Measurements from ENCODE around the gene NR5A1.

The NR5A1 gene

GRCh38 chr9:124444166-124444565 is 63.0 kb downstream of the NR5A1 start:
- in situ Hi-C loops (cut with MboI; ENCODE audit: low sequenced_read_pairs) = no loop called here

GRCh38 chr9:124443625-124444024 is 63.6 kb downstream of the NR5A1 start:
- in situ Hi-C loops (cut with MboI; ENCODE audit: low sequenced_read_pairs) = no loop called here

DNA sequence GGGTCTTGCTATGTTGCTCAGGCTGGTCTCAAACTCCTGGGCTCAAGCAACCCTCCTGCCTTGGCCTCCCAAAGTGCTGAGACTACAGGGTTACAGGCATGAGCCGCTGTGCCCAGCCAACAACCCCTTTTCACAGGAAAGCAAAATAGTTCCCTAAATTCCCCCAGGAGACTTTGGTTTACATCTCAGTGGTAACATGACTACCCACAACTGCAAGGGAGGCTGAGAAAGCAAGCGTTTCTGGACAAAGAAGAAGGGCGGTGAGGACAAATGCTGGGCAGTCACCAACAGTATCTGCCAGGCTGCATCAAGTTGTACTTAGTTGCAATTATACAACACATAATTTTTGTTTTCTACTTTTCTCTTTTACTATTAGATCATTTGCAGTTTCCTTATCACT is 64.4 kb downstream of the NR5A1 start:
- in situ Hi-C loops (cut with MboI; ENCODE audit: low sequenced_read_pairs) = no loop called here

DNA sequence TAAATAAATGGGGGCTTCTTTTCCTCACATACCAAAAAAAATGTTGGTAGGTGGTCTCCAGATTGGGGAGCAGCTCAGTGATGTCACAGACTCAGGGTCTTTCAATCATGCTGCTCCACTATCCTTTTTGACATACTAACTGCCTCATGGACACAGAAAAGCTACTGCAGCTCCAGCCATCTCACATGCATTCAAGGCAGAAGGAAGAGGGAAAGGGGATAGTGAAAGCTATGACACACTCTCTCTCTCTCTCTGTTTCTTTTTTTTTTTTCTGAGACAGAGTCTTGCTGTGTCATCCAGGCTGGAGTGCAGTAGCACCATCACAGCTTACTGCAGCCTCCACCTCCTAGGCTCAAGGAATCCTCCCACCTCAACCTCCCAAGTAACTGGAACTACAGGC is 64.8 kb downstream of the NR5A1 start:
- in situ Hi-C loops (cut with MboI; ENCODE audit: low sequenced_read_pairs) = no loop called here

GRCh38 chr9:124441291-124441690 is 65.9 kb downstream of the NR5A1 start:
- in situ Hi-C loops (cut with MboI; ENCODE audit: low sequenced_read_pairs) = no loop called here

GRCh38 chr9:124440786-124441185 is 66.4 kb downstream of the NR5A1 start:
- in situ Hi-C loops (cut with MboI; ENCODE audit: low sequenced_read_pairs) = no loop called here

GRCh38 chr9:124439686-124440243 is 67.4 kb downstream of the NR5A1 start:
- in situ Hi-C loops (cut with MboI; ENCODE audit: low sequenced_read_pairs) = no loop called here

GRCh38 chr9:124439086-124439485 is 68.1 kb downstream of the NR5A1 start:
- in situ Hi-C loops (cut with MboI; ENCODE audit: low sequenced_read_pairs) = no loop called here

- in situ Hi-C loops (cut with MboI; ENCODE audit: low sequenced_read_pairs) = no loop called here
Measured at GRCh38 chr9:124438091-124438490, 69.1 kb downstream of the NR5A1 start.

GRCh38 chr9:124437086-124437485 is 70.1 kb downstream of the NR5A1 start:
- in situ Hi-C loops (cut with MboI; ENCODE audit: low sequenced_read_pairs) = no loop called here

DNA sequence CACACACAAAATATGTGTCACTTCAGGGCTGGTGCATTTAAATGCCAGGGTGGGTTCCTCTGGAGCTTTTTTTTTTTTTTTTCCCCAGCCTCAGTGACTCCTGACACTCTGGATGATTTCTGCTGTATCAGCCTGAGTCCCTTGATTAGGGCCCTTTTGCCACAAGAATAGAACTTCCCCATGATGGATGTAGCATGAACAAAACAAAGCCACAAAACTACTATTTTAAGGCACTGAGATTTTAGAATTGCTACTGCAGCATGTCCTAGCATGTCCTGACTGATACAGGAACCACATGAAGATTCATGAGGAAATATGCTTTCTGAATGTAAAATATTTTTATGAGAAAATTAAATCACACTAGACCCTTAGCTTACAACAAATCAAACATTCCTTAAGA is 70.9 kb downstream of the NR5A1 start:
- in situ Hi-C loops (cut with MboI; ENCODE audit: low sequenced_read_pairs) = no loop called here
